ENCODE results near the gene IL5. TPM values are rescaled to one million over a fixed set of nuclear protein-coding genes. Genes with fewer than 3 reads are reported as not detected.

Gene IL5
- total RNA-seq, 1 experiment from 2014 or later: not detected

GRCh38 chr5:132504746-132505145 lies 38.6 kb downstream of the IL5 start:
- Histone ChIP-seq H3K36me3 (ENCODE audit: control insufficient read depth, insufficient read depth, low read length) (no peaks in the 10 kb centered on the region), H3K9me3 (ENCODE audit: control insufficient read depth, insufficient read depth, low read depth, low read length) (no peaks in the 10 kb centered on the region), H3K27me3 (ENCODE audit: control insufficient read depth, insufficient read depth, low read length) (no peaks in the 10 kb centered on the region), H3K4me1 (ENCODE audit: control insufficient read depth, insufficient read depth, low read length) (peaks cover 2% of the 10 kb centered on the region; the same call in 1 of the 2 replicates), H3K4me3 (ENCODE audit: low read depth in 2 of 2, low read length in 2 of 2) (no peak overlapping the region), H3K27ac (ENCODE audit: low read length) (no peak overlapping the region)
- intact Hi-C loops (cut with micrococcal nuclease; ENCODE audit: unreplicated experiment): no loop called here
- ATAC-seq (no peak), DNase-seq (ENCODE audit: low read depth, low spot score) (no peak)
- no TSS peak for BruUV-seq (replicated peaks)
- POLR2A ChIA-PET: no interaction called here
- CTCF ChIA-PET: interaction anchor here (0.6 kb wide), 1 partner anchor 117 kb away, joined by 3 read pairs; no protein-coding TSS in a partner anchor
- TF ChIP-seq TCF7L2 (IDR thresholded peaks at IDR 0.05; ENCODE audit: low read depth, low read length): no peak
- TF ChIP-seq SIN3A (IDR thresholded peaks at IDR 0.05; ENCODE audit: borderline replicate concordance, insufficient read depth, low read depth, low read length): no peak
- no peak for TF ChIP-seq POLR2AphosphoS5 (IDR thresholded peaks at IDR 0.05; ENCODE audit: low read depth, low read length)
- TF ChIP-seq, protein P1, sequence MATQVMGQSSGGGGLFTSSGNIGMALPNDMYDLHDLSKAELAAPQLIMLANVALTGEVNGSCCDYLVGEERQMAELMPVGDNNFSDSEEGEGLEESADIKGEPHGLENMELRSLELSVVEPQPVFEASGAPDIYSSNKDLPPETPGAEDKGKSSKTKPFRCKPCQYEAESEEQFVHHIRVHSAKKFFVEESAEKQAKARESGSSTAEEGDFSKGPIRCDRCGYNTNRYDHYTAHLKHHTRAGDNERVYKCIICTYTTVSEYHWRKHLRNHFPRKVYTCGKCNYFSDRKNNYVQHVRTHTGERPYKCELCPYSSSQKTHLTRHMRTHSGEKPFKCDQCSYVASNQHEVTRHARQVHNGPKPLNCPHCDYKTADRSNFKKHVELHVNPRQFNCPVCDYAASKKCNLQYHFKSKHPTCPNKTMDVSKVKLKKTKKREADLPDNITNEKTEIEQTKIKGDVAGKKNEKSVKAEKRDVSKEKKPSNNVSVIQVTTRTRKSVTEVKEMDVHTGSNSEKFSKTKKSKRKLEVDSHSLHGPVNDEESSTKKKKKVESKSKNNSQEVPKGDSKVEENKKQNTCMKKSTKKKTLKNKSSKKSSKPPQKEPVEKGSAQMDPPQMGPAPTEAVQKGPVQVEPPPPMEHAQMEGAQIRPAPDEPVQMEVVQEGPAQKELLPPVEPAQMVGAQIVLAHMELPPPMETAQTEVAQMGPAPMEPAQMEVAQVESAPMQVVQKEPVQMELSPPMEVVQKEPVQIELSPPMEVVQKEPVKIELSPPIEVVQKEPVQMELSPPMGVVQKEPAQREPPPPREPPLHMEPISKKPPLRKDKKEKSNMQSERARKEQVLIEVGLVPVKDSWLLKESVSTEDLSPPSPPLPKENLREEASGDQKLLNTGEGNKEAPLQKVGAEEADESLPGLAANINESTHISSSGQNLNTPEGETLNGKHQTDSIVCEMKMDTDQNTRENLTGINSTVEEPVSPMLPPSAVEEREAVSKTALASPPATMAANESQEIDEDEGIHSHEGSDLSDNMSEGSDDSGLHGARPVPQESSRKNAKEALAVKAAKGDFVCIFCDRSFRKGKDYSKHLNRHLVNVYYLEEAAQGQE (IDR thresholded peaks at IDR 0.05; ENCODE audit: insufficient read depth in 1 of 2, low read depth in 2 of 2, low read length in 1 of 2): no peak
- TF ChIP-seq, protein P2, sequence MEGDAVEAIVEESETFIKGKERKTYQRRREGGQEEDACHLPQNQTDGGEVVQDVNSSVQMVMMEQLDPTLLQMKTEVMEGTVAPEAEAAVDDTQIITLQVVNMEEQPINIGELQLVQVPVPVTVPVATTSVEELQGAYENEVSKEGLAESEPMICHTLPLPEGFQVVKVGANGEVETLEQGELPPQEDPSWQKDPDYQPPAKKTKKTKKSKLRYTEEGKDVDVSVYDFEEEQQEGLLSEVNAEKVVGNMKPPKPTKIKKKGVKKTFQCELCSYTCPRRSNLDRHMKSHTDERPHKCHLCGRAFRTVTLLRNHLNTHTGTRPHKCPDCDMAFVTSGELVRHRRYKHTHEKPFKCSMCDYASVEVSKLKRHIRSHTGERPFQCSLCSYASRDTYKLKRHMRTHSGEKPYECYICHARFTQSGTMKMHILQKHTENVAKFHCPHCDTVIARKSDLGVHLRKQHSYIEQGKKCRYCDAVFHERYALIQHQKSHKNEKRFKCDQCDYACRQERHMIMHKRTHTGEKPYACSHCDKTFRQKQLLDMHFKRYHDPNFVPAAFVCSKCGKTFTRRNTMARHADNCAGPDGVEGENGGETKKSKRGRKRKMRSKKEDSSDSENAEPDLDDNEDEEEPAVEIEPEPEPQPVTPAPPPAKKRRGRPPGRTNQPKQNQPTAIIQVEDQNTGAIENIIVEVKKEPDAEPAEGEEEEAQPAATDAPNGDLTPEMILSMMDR (IDR thresholded peaks at IDR 0.05): no peak
- in situ Hi-C loops (cut with HindIII; ENCODE audit: low pct_unique_long_range_greater_than_20kb, low sequenced_read_pairs): no loop called here

GRCh38 chr5:132503244-132503643 lies 40.1 kb downstream of the IL5 start:
- CTCF ChIA-PET: interaction anchor here (0.6 kb wide), 1 partner anchor 11 kb away, joined by 10 read pairs; no protein-coding TSS in a partner anchor
- Histone ChIP-seq H3K9me3 (ENCODE audit: control insufficient read depth, insufficient read depth, low read depth, low read length) (no peaks in the 10 kb centered on the region), H3K27me3 (ENCODE audit: control insufficient read depth, insufficient read depth, low read length) (no peaks in the 10 kb centered on the region), H3K27ac (ENCODE audit: low read length) (no peak overlapping the region), H3K4me3 (ENCODE audit: low read depth in 2 of 2, low read length in 2 of 2) (no peak overlapping the region), H3K36me3 (ENCODE audit: control insufficient read depth, insufficient read depth, low read length) (no peaks in the 10 kb centered on the region), H3K4me1 (ENCODE audit: control insufficient read depth, insufficient read depth, low read length) (peaks cover 6% of the 10 kb centered on the region)
- intact Hi-C loops (cut with micrococcal nuclease; ENCODE audit: unreplicated experiment) (no loop called here), in situ Hi-C loops (cut with HindIII; ENCODE audit: low pct_unique_long_range_greater_than_20kb, low sequenced_read_pairs) (no loop called here)
- no peak for ATAC-seq
- no peak for DNase-seq (ENCODE audit: low read depth, low spot score)
- no TSS peak for BruUV-seq (replicated peaks)
- TF ChIP-seq SIN3A (IDR thresholded peaks at IDR 0.05; ENCODE audit: borderline replicate concordance, insufficient read depth, low read depth, low read length): no peak
- TF ChIP-seq, protein P1 (IDR thresholded peaks at IDR 0.05; ENCODE audit: insufficient read depth in 1 of 2, low read depth in 2 of 2, low read length in 1 of 2): no peak
- no peak for TF ChIP-seq TCF7L2 (IDR thresholded peaks at IDR 0.05; ENCODE audit: low read depth, low read length)
- no peak for TF ChIP-seq POLR2AphosphoS5 (IDR thresholded peaks at IDR 0.05; ENCODE audit: low read depth, low read length)
- TF ChIP-seq, protein P2 (IDR thresholded peaks at IDR 0.05): no peak
- POLR2A ChIA-PET: interaction anchor here (0.6 kb wide), 1 partner anchor 313 kb away, joined by 4 read pairs; no protein-coding TSS in a partner anchor

Data from Panc1 (cell line).